Liver (tissue), 9 donors: ENCODE data around the gene WDR74. TPM values are rescaled to one million over a fixed set of nuclear protein-coding genes. Genes with fewer than 3 reads are reported as not detected.
"Not testable (repeated sequence)": the region's sequence is repeated elsewhere in the genome, so short reads cannot be mapped to it uniquely, and the experiment has no call there.

Experiments used
- DNase-seq: peaks from one replicate; pipeline ENCODE4 v3.0.0-alpha.2; 2017; ENCODE audit warnings: low spot score
- H3K27ac ChIP-seq, 2 donors: one replicate each; pipeline ENCODE4 v1.7.0; 2013; ENCODE audit warnings: inconsistent platforms in 2 of 2, low read length in 2 of 2, control low read depth in 1 of 2, low read depth in 1 of 2, mild to moderate bottlenecking in 1 of 2
- H3K27me3 ChIP-seq, 4 donors: one replicate each; pipeline versions ENCODE4 v1.6.1 to v1.7.0; 2013; ENCODE audit warnings: low read length in 3 of 4, inconsistent platforms in 1 of 4, mild to moderate bottlenecking in 1 of 4, moderate library complexity in 1 of 4; ENCODE audit not compliant: control insufficient read depth in 4 of 4, insufficient read depth in 4 of 4
- H3K36me3 ChIP-seq, 4 donors: one replicate each; pipeline versions ENCODE4 v1.6.1 to v1.7.0; 2013; ENCODE audit warnings: low read length in 3 of 4, mild to moderate bottlenecking in 3 of 4, low read depth in 1 of 4, moderate library complexity in 1 of 4; ENCODE audit not compliant: control insufficient read depth in 4 of 4, insufficient read depth in 3 of 4
- H3K4me1 ChIP-seq, 4 donors: one replicate each; pipeline versions ENCODE4 v1.6.1 to v1.7.0; 2013; ENCODE audit warnings: low read length in 3 of 4, mild to moderate bottlenecking in 3 of 4, moderate library complexity in 1 of 4; ENCODE audit not compliant: control insufficient read depth in 4 of 4, insufficient read depth in 4 of 4
- H3K4me3 ChIP-seq, 3 donors: one replicate each; pipeline versions ENCODE4 v1.6.1 to v1.7.0; 2013; ENCODE audit warnings: low read length in 3 of 3, control low read depth in 1 of 3, low read depth in 1 of 3, mild to moderate bottlenecking in 1 of 3
- H3K9ac ChIP-seq, 2 donors: one replicate each; pipeline ENCODE4 v1.7.0; 2013; ENCODE audit warnings: low read length in 2 of 2, mild to moderate bottlenecking in 2 of 2, moderate library complexity in 2 of 2, control low read depth in 1 of 2, low read depth in 1 of 2
- H3K9me3 ChIP-seq, 4 donors: one replicate each; pipeline versions ENCODE4 v1.6.1 to v1.7.0; 2013; ENCODE audit warnings: low read length in 3 of 4; ENCODE audit not compliant: control insufficient read depth in 4 of 4
- ATF3 ChIP-seq: IDR thresholded peaks from 2 replicates; pipeline ENCODE4 v1.6.1; 2016; ENCODE audit warnings: antibody characterized with exemption
- CTCF ChIP-seq: fragments of 150-350 bp; IDR thresholded peaks from 2 replicates; pipeline ENCODE4 v1.5.1; 2017; ENCODE audit warnings: improper control_type of control experiment, low read depth, low read length; ENCODE audit not compliant: missing input control
- EGR1 ChIP-seq, 2 donors: IDR thresholded peaks; 2 replicates each; pipeline ENCODE4 v1.6.1; 2016 to 2018; ENCODE audit warnings: antibody characterized with exemption in 2 of 2, low read depth in 2 of 2
- FOXA1 ChIP-seq: IDR thresholded peaks from 2 replicates; pipeline ENCODE4 v1.6.1; 2016; ENCODE audit warnings: antibody characterized with exemption
- FOXA2 ChIP-seq: IDR thresholded peaks from 2 replicates; pipeline ENCODE4 v1.6.1; 2016; ENCODE audit warnings: antibody characterized with exemption
- GABPA ChIP-seq, 2 donors: IDR thresholded peaks in 1 of 2; conservative IDR thresholded peaks in 1 of 2; 2 replicates each; pipeline ENCODE4 v1.6.1; 2016; ENCODE audit warnings: antibody characterized with exemption in 2 of 2, mild to moderate bottlenecking in 1 of 2, moderate library complexity in 1 of 2
- HNF4A ChIP-seq, 2 donors: conservative IDR thresholded peaks; 2 replicates each; pipeline ENCODE4 v1.6.1; 2016; ENCODE audit warnings: antibody characterized with exemption in 2 of 2, mild to moderate bottlenecking in 2 of 2
- HNF4G ChIP-seq: IDR thresholded peaks from 2 replicates; pipeline ENCODE4 v1.6.1; 2016; ENCODE audit warnings: antibody characterized with exemption
- JUND ChIP-seq, 2 donors: IDR thresholded peaks; 2 replicates each; pipeline ENCODE4 v1.6.1; 2016; ENCODE audit warnings: antibody characterized with exemption in 2 of 2
- MAX ChIP-seq: IDR thresholded peaks from 2 replicates; pipeline ENCODE4 v1.6.1; 2016; ENCODE audit warnings: antibody characterized with exemption
- NR2F2 ChIP-seq: IDR thresholded peaks from 2 replicates; pipeline ENCODE4 v1.6.1; 2016; ENCODE audit warnings: antibody characterized with exemption
- RXRA ChIP-seq, 2 donors: IDR thresholded peaks; 2 replicates each; pipeline ENCODE4 v1.6.1; 2017 to 2018; ENCODE audit warnings: antibody characterized with exemption in 2 of 2, mild to moderate bottlenecking in 1 of 2
- SP1 ChIP-seq: IDR thresholded peaks from 2 replicates; pipeline ENCODE4 v1.6.1; 2018; ENCODE audit warnings: antibody characterized with exemption, mild to moderate bottlenecking
- TAF1 ChIP-seq: conservative IDR thresholded peaks from 2 replicates; pipeline ENCODE4 v1.6.1; 2016; ENCODE audit warnings: antibody characterized with exemption, mild to moderate bottlenecking
- ZBTB33 ChIP-seq: IDR thresholded peaks from 2 replicates; pipeline ENCODE4 v1.6.1; 2016; ENCODE audit warnings: antibody characterized with exemption
- WGBS: extraction: QIAGEN DNeasy Blood & Tissue Kit; methylation state at CpG from one replicate; pipeline ENCODE4 v1.1.7; 2013; 5-methylcytosine and 5-hydroxymethylcytosine counted together
- polyA plus RNA-seq, 2 donors: library from polyadenylated mRNA; stranded (reverse) in 1 of 2; unstranded in 1 of 2; fragments of 200-250 nt in 1 of 2; fragments of >200 nt in 1 of 2; fragmentation: Nextera tagmentation in 1 of 2; extraction: Ambion mirVana in 1 of 2; gene quantifications; one replicate each; pipeline versions ENCODE4 v1.2.1 to v1.2.3, GENCODE V29; 2013 to 2015
- total RNA-seq, 2 donors: library from RNA; depleted of rRNA; stranded (reverse); fragments of >200 nt; gene quantifications; one replicate each; pipeline ENCODE4 v1.2.3, GENCODE V29; 2014
- donor health status: healthy.
- donor health status: healthy.
- donor health status: healthy.
- donor health status: healthy.
- donor health status: healthy.

Gene WDR74
- total and polyA plus RNA-seq, 4 donors: 17.1 to 22.5 (median 20.5) TPM

- peak; percentile 84 for TF ChIP-seq NR2F2
- peak; percentile 39 for TF ChIP-seq HNF4G
- peak; percentile 73 to 79 for TF ChIP-seq RXRA (IDR thresholded peaks at IDR 0.05)
- peak; percentile 56 to 59 for TF ChIP-seq HNF4A (conservative IDR thresholded peaks at IDR 0.05)
- peak; percentile 69 to 74 for TF ChIP-seq JUND (IDR thresholded peaks at IDR 0.05)
- TF ChIP-seq FOXA2: no peak
- peak; percentile 2 for TF ChIP-seq CTCF
These were observed 2.2 kb upstream of the WDR74 start (continued) for GRCh38 chr11:62841361-62842170.

- Histone ChIP-seq H3K4me3 (peak overlapping the region; percentile 10 to 49 (median 42)), H3K4me1 (peaks cover 0 to 27% (median 20%) of the 10 kb centered on the region in 4 donors), H3K27ac (peak overlapping the region; percentile 99), H3K9ac (peak overlapping the region; percentile 67 to 97)
- WGBS: under 1% methylated on average over 41 of the region's 41 CpGs
- H3K9me3 ChIP-seq, H3K27me3 ChIP-seq, H3K36me3 ChIP-seq: not testable (repeated sequence)
- DNase-seq: peak; percentile 65
These were observed 1.5 kb upstream of the WDR74 start for GRCh38 chr11:62840721-62841360.

- Histone ChIP-seq H3K4me1 (peaks cover 2 to 42% (median 35%) of the 10 kb centered on the region in 4 donors), H3K9me3 (no peaks in the 10 kb centered on the region), H3K4me3 (no peak overlapping the region), H3K27ac (no peak overlapping the region), H3K36me3 (peaks cover 4 to 26% (median 8%) of the 10 kb centered on the region in 4 donors), H3K9ac (no peak overlapping the region), H3K27me3 (no peaks in the 10 kb centered on the region)
- WGBS: 89% methylated on average over 8 of the region's 8 CpGs
- no peak for TF ChIP-seq SP1
- no peak for TF ChIP-seq FOXA1
- no peak for TF ChIP-seq HNF4G
- no peak for TF ChIP-seq GABPA (IDR thresholded peaks at IDR 0.05 in 1 of 2, conservative IDR thresholded peaks at IDR 0.05 in 1 of 2)
- TF ChIP-seq RXRA (IDR thresholded peaks at IDR 0.05): no peak
- TF ChIP-seq NR2F2: no peak
- TF ChIP-seq EGR1 (IDR thresholded peaks at IDR 0.05; ENCODE audit: low read depth in 2 of 2): no peak
- TF ChIP-seq TAF1: no peak
- TF ChIP-seq ZBTB33: no peak
- no peak for TF ChIP-seq CTCF
- TF ChIP-seq FOXA2: no peak
- TF ChIP-seq JUND (IDR thresholded peaks at IDR 0.05): no peak
- no peak for TF ChIP-seq ATF3
- TF ChIP-seq MAX: no peak
- DNase-seq: no peak
These were observed 4.1 kb downstream of the WDR74 start for GRCh38 chr11:62835336-62835735.
